Sigmoid colon (tissue), 7 donors: Measurements from ENCODE around the gene KIF19. TPM values are rescaled to one million over a fixed set of nuclear protein-coding genes. Genes with fewer than 3 reads are reported as not detected.

Source experiments
- DNase-seq: peaks from one replicate; pipeline ENCODE4 v3.0.0-alpha.2; 2019
- H3K27ac ChIP-seq, 4 donors: fragments of 200-600 bp; sonication (generic); one replicate each; pipeline ENCODE4 v1.5.1; 2016 to 2019; ENCODE audit warnings: mild to moderate bottlenecking in 1 of 4
- H3K27me3 ChIP-seq, 3 donors: fragments of 200-600 bp; sonication (generic); one replicate each; pipeline ENCODE4 v1.5.1; 2019; ENCODE audit warnings: mild to moderate bottlenecking in 1 of 3
- H3K36me3 ChIP-seq, 4 donors: fragments of 200-600 bp; sonication (generic); one replicate each; pipeline ENCODE4 v1.5.1; 2016 to 2019
- H3K4me1 ChIP-seq, 4 donors: fragments of 200-600 bp; sonication (generic); one replicate each; pipeline ENCODE4 v1.5.1; 2017 to 2019
- H3K4me3 ChIP-seq, 4 donors: fragments of 200-600 bp; sonication (generic); one replicate each; pipeline ENCODE4 v1.5.1; 2017 to 2019; ENCODE audit warnings: mild to moderate bottlenecking in 2 of 4, moderate library complexity in 1 of 4
- H3K9me3 ChIP-seq, 4 donors: fragments of 200-600 bp in 3 of 4; sonication (generic) in 3 of 4; one replicate each; pipeline versions ENCODE4 v1.5.1 to v1.6.1; 2013 to 2019
- EP300 ChIP-seq, 4 donors: sonication (generic); formaldehyde crosslinking; IDR thresholded peaks; one replicate each; pipeline ENCODE4 v1.6.1; 2017; ENCODE audit warnings: antibody characterized with exemption in 4 of 4
- POLR2A ChIP-seq, 2 donors: fragments of 450-650 bp; IDR thresholded peaks; one replicate each; pipeline ENCODE4 v1.6.1; 2016; ENCODE audit warnings: antibody characterized with exemption in 2 of 2, mild to moderate bottlenecking in 2 of 2, moderate library complexity in 2 of 2
- POLR2AphosphoS5 ChIP-seq, 4 donors: sonication (generic); formaldehyde crosslinking; IDR thresholded peaks; one replicate each; pipeline ENCODE4 v1.6.1; 2017; ENCODE audit warnings: antibody characterized with exemption in 4 of 4
- WGBS, 2 donors: extraction: QIAGEN DNeasy Blood & Tissue Kit; methylation state at CpG; one replicate each; pipeline ENCODE4 v1.1.7; 2013; 5-methylcytosine and 5-hydroxymethylcytosine counted together
- intact Hi-C: fragments of 100-400 bp; cut with DNase I; formaldehyde crosslinking; loops from one replicate; pipeline ENCODE4 v1.15.1; 2023
- polyA plus RNA-seq, 3 donors: library from polyadenylated mRNA; stranded (reverse); fragments of 200-250 nt; gene quantifications; one replicate each; pipeline ENCODE4 v1.2.3, GENCODE V29; 2013
- total RNA-seq, 4 donors: library from RNA; depleted of rRNA; stranded (reverse); fragments of >200 nt; gene quantifications; one replicate each; pipeline ENCODE4 v1.1.0, GENCODE V29; 2016
- TF ChIP-seq, protein P1 (sequence below), 4 experiments: fragments of 450-650 bp in 3 of 4; fragments of 200-600 bp in 1 of 4; IDR thresholded peaks; one replicate each; pipeline ENCODE4 v1.5.1; 2016 to 2019; ENCODE audit warnings: antibody characterized with exemption in 4 of 4, mild to moderate bottlenecking in 3 of 4, moderate library complexity in 2 of 4
- donor health status: healthy with polysubstance abuse.
- donor health status: Bipolar disorder and iron deficiency.
- donor health status: healthy.

Gene KIF19
- total and polyA plus RNA-seq, 7 donors, result 0.36 to 3.3 (median 0.80) TPM; not detected in 1

DNA sequence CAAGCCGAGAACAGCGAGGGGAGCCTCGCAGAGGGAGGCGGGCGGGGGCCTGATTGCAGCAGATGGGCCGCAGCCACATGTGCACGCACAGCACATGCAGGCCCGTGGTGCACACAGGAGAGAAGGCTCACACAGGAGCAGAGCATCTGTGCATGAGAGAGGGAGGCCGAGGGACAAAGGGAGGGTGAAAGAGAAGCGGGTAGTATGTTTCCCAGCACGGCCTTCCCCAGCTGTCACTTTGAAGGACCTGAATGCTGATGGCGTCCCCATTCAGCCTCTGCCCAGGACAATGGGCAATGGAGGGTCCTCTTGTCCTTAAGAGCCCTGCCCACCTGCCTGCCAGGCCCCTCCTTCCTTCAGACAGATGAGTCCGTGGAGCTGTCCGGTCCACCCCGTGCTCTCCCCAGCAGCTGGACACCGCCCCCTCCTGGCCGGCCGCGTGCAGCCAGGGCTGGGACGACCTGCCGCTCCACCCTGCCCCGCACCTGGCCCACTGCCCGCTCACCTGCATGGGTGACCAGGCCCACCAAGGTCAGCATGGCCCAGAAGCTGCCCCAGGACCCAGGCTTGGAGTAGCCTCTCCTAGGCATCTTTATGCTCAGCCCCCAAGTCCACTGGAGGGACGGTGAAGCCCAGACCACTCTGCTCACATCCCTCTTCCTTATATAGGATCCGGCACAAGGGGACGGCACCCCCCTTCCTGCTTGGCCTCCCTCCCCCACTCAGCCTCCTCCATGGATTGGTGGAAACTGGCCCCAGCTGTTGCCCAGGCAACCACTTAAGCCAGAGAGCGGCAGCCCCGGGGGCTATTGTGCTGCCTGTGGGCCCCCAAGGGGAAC lies 35.4 kb downstream of the KIF19 start, which contains the start of gene BTBD17:
Gene BTBD17, minus strand, starts transcription at position 639 of the 839 bp plus-strand sequence. Its CDS starts 49 bp downstream, at position 590.
- peaks cover 0 to 21% (median 9%) of the 10 kb centered on the region in 4 donors for H3K4me1 ChIP-seq
- H3K27ac ChIP-seq, result no peak within 1 kb of the TSS
- 18 to 33% methylated on average over 28 of the region's 28 CpGs for WGBS, 2 donors
- H3K27me3 ChIP-seq, result peaks cover 32 to 69% (median 55%) of the 10 kb centered on the region in 3 donors
- no peak for DNase-seq
- H3K9me3 ChIP-seq, result no peaks in the 10 kb centered on the region
- TF ChIP-seq, protein P1, sequence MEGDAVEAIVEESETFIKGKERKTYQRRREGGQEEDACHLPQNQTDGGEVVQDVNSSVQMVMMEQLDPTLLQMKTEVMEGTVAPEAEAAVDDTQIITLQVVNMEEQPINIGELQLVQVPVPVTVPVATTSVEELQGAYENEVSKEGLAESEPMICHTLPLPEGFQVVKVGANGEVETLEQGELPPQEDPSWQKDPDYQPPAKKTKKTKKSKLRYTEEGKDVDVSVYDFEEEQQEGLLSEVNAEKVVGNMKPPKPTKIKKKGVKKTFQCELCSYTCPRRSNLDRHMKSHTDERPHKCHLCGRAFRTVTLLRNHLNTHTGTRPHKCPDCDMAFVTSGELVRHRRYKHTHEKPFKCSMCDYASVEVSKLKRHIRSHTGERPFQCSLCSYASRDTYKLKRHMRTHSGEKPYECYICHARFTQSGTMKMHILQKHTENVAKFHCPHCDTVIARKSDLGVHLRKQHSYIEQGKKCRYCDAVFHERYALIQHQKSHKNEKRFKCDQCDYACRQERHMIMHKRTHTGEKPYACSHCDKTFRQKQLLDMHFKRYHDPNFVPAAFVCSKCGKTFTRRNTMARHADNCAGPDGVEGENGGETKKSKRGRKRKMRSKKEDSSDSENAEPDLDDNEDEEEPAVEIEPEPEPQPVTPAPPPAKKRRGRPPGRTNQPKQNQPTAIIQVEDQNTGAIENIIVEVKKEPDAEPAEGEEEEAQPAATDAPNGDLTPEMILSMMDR (IDR thresholded peaks at IDR 0.05), result peak; percentile 20 to 63 (median 46)
- no peak for TF ChIP-seq POLR2AphosphoS5 (IDR thresholded peaks at IDR 0.05)
- H3K36me3 ChIP-seq, result no peaks in the 10 kb centered on the region
- no peak within 1 kb of the TSS for H3K4me3 ChIP-seq
- intact Hi-C loops, result loop anchor here (2.0 kb wide), 1 partner anchor 151 kb away; no protein-coding TSS in a partner anchor

DNA sequence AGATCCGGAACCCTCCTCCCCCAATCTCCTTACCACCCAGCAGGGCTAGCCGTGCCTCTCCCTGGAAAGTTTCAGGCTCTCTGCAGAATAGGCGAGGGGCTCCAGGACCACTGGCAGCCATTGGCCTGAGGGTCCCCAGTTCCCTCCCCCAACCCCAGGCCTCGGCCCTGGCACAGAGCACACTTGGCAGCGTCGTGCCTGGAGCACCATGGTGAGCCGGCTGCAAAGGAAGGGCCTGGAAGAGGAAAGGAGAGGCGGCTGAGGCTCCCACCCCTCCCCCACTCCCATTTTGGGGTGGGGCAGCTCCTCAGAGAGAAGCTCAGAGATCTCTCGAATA lies 36.0 kb downstream of the KIF19 start:
- Histone ChIP-seq H3K27me3 (peaks cover 26 to 63% (median 49%) of the 10 kb centered on the region in 3 donors), H3K9me3 (no peaks in the 10 kb centered on the region), H3K4me3 (no peak overlapping the region), H3K27ac (no peak overlapping the region), H3K36me3 (no peaks in the 10 kb centered on the region), H3K4me1 (peaks cover 0 to 15% (median 4%) of the 10 kb centered on the region in 4 donors)
- no peak for DNase-seq
- WGBS, 2 donors, result 26 to 32% methylated on average over 9 of the region's 9 CpGs
- TF ChIP-seq, protein P1 (IDR thresholded peaks at IDR 0.05), result no peak
- no peak for TF ChIP-seq EP300 (IDR thresholded peaks at IDR 0.05)
- TF ChIP-seq POLR2AphosphoS5 (IDR thresholded peaks at IDR 0.05), result no peak
- TF ChIP-seq POLR2A (IDR thresholded peaks at IDR 0.05), result no peak
- intact Hi-C loops, result no loop called here

DNA sequence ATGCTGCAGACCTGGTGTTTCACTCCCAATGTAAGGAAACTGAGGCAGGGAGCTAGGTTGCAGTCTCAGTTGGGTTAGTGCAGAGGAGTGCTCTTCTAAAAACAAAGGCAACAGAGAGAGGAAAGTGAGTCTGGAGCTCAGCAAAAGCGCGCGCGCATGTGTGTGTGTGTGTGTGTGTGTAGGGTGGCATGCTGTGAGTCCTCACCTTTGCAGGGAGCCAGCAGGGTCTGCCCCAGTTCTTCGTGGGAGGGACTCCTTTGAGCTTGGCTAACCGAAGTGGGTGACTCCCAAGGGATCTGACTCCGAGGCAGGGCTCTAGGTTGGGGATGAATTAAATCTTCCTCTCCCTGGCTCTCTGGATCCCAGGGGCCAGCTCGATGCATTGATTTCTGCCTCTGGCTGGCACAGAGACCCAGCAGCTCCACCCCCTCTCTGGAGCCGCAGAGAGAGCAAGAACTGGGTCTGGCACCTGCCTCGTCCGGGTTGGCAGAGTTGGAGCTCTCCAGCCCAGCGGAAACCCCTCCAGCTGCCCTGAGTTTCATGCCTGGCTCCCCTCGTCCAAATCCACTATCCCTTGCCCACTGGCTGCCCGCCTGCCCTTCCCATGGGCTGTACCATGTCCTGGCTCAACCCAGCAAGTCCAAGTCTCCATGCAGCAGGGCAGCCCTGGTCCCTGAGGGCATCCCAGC lies 36.9 kb downstream of the KIF19 start:
- WGBS, 2 donors, result 66 to 75% methylated on average over 14 of the region's 14 CpGs
- H3K27ac ChIP-seq, result no peak overlapping the region
- H3K36me3 ChIP-seq, result no peaks in the 10 kb centered on the region
- no peaks in the 10 kb centered on the region for H3K9me3 ChIP-seq
- DNase-seq, result no peak
- intact Hi-C loops, result no loop called here
- TF ChIP-seq EP300 (IDR thresholded peaks at IDR 0.05) (no peak), POLR2AphosphoS5 (IDR thresholded peaks at IDR 0.05) (no peak), POLR2A (IDR thresholded peaks at IDR 0.05) (no peak)
- TF ChIP-seq, protein P1 (IDR thresholded peaks at IDR 0.05), result no peak
- peaks cover 18 to 60% (median 40%) of the 10 kb centered on the region in 3 donors for H3K27me3 ChIP-seq
- H3K4me1 ChIP-seq, result peaks cover 0 to 9% (median 1%) of the 10 kb centered on the region in 4 donors
- no peak overlapping the region for H3K4me3 ChIP-seq

DNA sequence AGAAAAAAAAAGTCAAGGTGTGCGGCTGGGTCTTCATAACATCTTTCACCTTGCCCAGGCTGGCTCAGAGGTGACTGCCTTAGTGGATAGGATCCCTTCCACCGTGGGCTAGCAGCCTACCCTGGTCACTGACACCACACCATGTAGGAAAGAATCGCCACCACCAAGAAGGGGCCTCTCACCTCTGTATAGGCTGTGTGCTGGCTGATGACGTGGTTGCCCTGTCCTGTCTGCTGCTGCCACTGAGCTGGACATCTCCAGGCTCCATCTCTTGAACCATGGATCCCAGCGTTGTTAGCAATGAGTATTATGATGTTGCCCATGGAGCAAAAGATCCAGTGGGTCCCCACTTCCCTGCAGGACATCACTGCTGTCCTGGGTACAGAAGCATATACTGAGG lies 41.2 kb downstream of the KIF19 start, which contains the start of gene GPR142:
Gene GPR142, plus strand, starts transcription at position 301 of the 400 bp plus-strand sequence. CDS start 2,035 bp downstream, outside the sequence.
- intact Hi-C loops, result no loop called here
- no peak within 1 kb of the TSS for H3K4me3 ChIP-seq
- WGBS, 2 donors, result 79 to 90% methylated on average over 5 of the region's 5 CpGs

More for the DNA sequence above, 41.2 kb downstream of the KIF19 start, which contains the start of gene GPR142:
- H3K27me3 ChIP-seq, result peaks cover under 1 to 34% (median 7%) of the 10 kb centered on the region in 3 donors
- DNase-seq, result no peak
- no peaks in the 10 kb centered on the region for H3K9me3 ChIP-seq
- no peak within 1 kb of the TSS for H3K27ac ChIP-seq
- H3K36me3 ChIP-seq, result no peaks in the 10 kb centered on the region
- TF ChIP-seq POLR2A (IDR thresholded peaks at IDR 0.05), result no peak
- no peak for TF ChIP-seq POLR2AphosphoS5 (IDR thresholded peaks at IDR 0.05)
- TF ChIP-seq EP300 (IDR thresholded peaks at IDR 0.05), result no peak
- TF ChIP-seq, protein P1 (IDR thresholded peaks at IDR 0.05), result no peak
- peaks cover 0 to 7% (median 2%) of the 10 kb centered on the region in 4 donors for H3K4me1 ChIP-seq
